GM19395 (cell line): ENCODE data around the gene TTLL4.
"Not testable (repeated sequence)": the region's sequence is repeated elsewhere in the genome, so short reads cannot be mapped to it uniquely, and the experiment has no call there.

Source experiments
- ATAC-seq: cut with Tn5 transposase; IDR thresholded peaks from one replicate; pipeline ENCODE4 v1.9.1; 2021; ENCODE audit warnings: mild to moderate bottlenecking, moderate library complexity; ENCODE audit not compliant: unreplicated experiment

The TTLL4 gene

GRCh38 chr2:218736531-218736930 lies 25.9 kb downstream of the TTLL4 start:
- no peak for ATAC-seq

- ATAC-seq: no peak
Observed at GRCh38 chr2:218743068-218743467, 32.4 kb downstream of the TTLL4 start.

- ATAC-seq: no peak
Observed at GRCh38 chr2:218744615-218745014, 34.0 kb downstream of the TTLL4 start.

GRCh38 chr2:218745160-218745558 lies 34.5 kb downstream of the TTLL4 start:
- no peak for ATAC-seq

- no peak for ATAC-seq
Observed at GRCh38 chr2:218745559-218746469, 35.2 kb downstream of the TTLL4 start.

GRCh38 chr2:218746470-218746795 lies 35.8 kb downstream of the TTLL4 start:
- no peak for ATAC-seq

GRCh38 chr2:218746960-218747359 lies 36.3 kb downstream of the TTLL4 start:
- no peak for ATAC-seq

- ATAC-seq: no peak
Observed at GRCh38 chr2:218748741-218749441, 38.3 kb downstream of the TTLL4 start.

GRCh38 chr2:218754201-218754600 lies 43.6 kb downstream of the TTLL4 start:
- no peak for ATAC-seq

- ATAC-seq: no peak
Observed at GRCh38 chr2:218754781-218755180, 44.1 kb downstream of the TTLL4 start.

GRCh38 chr2:218755198-218755566 lies 44.5 kb downstream of the TTLL4 start:
- no peak for ATAC-seq

- no peak for ATAC-seq
Observed at GRCh38 chr2:218755567-218756404, 45.2 kb downstream of the TTLL4 start.

GRCh38 chr2:218756599-218757377 lies 46.2 kb downstream of the TTLL4 start:
- no peak for ATAC-seq

GRCh38 chr2:218761795-218762194 lies 51.2 kb downstream of the TTLL4 start:
- ATAC-seq: no peak

GRCh38 chr2:218772759-218773158 lies 62.1 kb downstream of the TTLL4 start:
- ATAC-seq: not testable (repeated sequence)

GRCh38 chr2:218773881-218774280 lies 63.2 kb downstream of the TTLL4 start:
- no peak for ATAC-seq

GRCh38 chr2:218776488-218776887 lies 65.9 kb downstream of the TTLL4 start:
- no peak for ATAC-seq

GRCh38 chr2:218777276-218777990 lies 66.8 kb downstream of the TTLL4 start:
- ATAC-seq: no peak

- ATAC-seq: no peak
Observed at GRCh38 chr2:218780046-218780445, 69.4 kb downstream of the TTLL4 start.
